HPDE6-E6E7 (cell line): Measurements from ENCODE around the gene DNAJC16.

Experiments used
- DNase-seq: peaks from one replicate; pipeline ENCODE4 v3.0.0; 2011; ENCODE audit warnings: missing footprints; ENCODE audit errors: extremely low spot score

The DNAJC16 gene

GRCh38 chr1:15538771-15539170, 12.1 kb downstream of the DNAJC16 start:
- no peak for DNase-seq

- DNase-seq = no peak
These were observed 13.5 kb downstream of the DNAJC16 start for GRCh38 chr1:15540186-15540585.

GRCh38 chr1:15541231-15541792, 14.7 kb downstream of the DNAJC16 start:
- DNase-seq = no peak

GRCh38 chr1:15542388-15543250, 16.0 kb downstream of the DNAJC16 start:
- no peak for DNase-seq

GRCh38 chr1:15543251-15543588, 16.6 kb downstream of the DNAJC16 start:
- no peak for DNase-seq

- DNase-seq = no peak
These were observed 17.2 kb downstream of the DNAJC16 start for GRCh38 chr1:15543589-15544568.

GRCh38 chr1:15546641-15547040, 20.0 kb downstream of the DNAJC16 start:
- no peak for DNase-seq

GRCh38 chr1:15550573-15550972, 23.9 kb downstream of the DNAJC16 start:
- DNase-seq = no peak

- no peak for DNase-seq
These were observed 30.4 kb downstream of the DNAJC16 start for GRCh38 chr1:15557008-15557407.

GRCh38 chr1:15557594-15557993, 30.9 kb downstream of the DNAJC16 start:
- no peak for DNase-seq

GRCh38 chr1:15558516-15558915, 31.9 kb downstream of the DNAJC16 start:
- no peak for DNase-seq

GRCh38 chr1:15559189-15559810, 32.7 kb downstream of the DNAJC16 start:
- DNase-seq = peak; percentile 69

- DNase-seq = no peak
These were observed 41.9 kb downstream of the DNAJC16 start for GRCh38 chr1:15568387-15569073.

- no peak for DNase-seq
These were observed 44.2 kb downstream of the DNAJC16 start for GRCh38 chr1:15570861-15571260.

GRCh38 chr1:15571266-15571665, 44.6 kb downstream of the DNAJC16 start:
- no peak for DNase-seq

- DNase-seq = no peak
These were observed 46.8 kb downstream of the DNAJC16 start for GRCh38 chr1:15573477-15573876.

- no peak for DNase-seq
These were observed 48.1 kb downstream of the DNAJC16 start for GRCh38 chr1:15574741-15575140.

GRCh38 chr1:15575549-15576150, 49.0 kb downstream of the DNAJC16 start:
- DNase-seq = no peak

GRCh38 chr1:15577691-15578090, 51.0 kb downstream of the DNAJC16 start:
- DNase-seq = no peak

GRCh38 chr1:15578921-15579682, 52.5 kb downstream of the DNAJC16 start:
- no peak for DNase-seq
